ENCODE data around the gene ALDOB.

GRCh38 chr9:101403516-101404285 is 31.9 kb downstream of the ALDOB start:
- TF ChIP-seq ZBTB7A (IDR thresholded peaks at IDR 0.05; ENCODE audit: low read depth) (no peak), EGR1 (IDR thresholded peaks at IDR 0.05) (no peak), TEAD4 (IDR thresholded peaks at IDR 0.05) (no peak), TAF1 (IDR thresholded peaks at IDR 0.05; ENCODE audit: low read depth) (no peak), EP300 (IDR thresholded peaks at IDR 0.05; ENCODE audit: borderline replicate concordance) (no peak), RAD21 (IDR thresholded peaks at IDR 0.05; ENCODE audit: low read depth) (no peak), MAX (IDR thresholded peaks at IDR 0.05) (no peak), CEBPB (IDR thresholded peaks at IDR 0.05) (no peak), TCF12 (IDR thresholded peaks at IDR 0.05; ENCODE audit: low read depth) (no peak), YY1 (IDR thresholded peaks at IDR 0.05; ENCODE audit: low read depth) (no peak), CREB1 (IDR thresholded peaks at IDR 0.05; ENCODE audit: low read depth) (no peak), REST (IDR thresholded peaks at IDR 0.05; ENCODE audit: low read depth) (no peak), USF1 (IDR thresholded peaks at IDR 0.05) (no peak)

Measured in Ishikawa (cell line).